Effector CD8-positive, alpha-beta T cell (primary cell): ENCODE data around the gene CSRP3.

Source experiments
- DNase-seq: peaks from one replicate; lab custom pipeline; 2025; lab: John Stamatoyannopoulos, UW

Gene CSRP3

GRCh38 chr11:19225581-19225980 is 23.8 kb upstream of the CSRP3 start:
- DNase-seq, result no peak

DNA sequence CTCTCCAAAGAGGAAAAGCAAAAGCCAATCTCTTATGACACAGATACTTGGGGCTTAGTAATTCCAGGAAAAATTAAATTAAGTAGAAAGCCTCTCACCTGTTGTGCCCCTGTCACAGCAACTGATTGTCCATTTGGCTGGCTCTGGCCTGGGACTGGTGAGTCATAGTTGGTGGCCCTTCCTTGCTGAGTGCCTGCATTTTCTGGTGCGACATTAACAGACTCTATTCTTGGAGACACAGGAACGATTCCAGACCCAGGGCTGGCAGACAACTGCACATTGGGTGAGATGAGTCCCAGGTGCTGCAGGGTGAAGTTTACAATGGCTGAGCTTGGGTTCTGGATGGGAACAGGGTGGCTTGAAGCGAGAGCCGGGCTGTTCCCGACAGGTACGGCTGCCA is 23.3 kb upstream of the CSRP3 start:
- DNase-seq, result no peak

DNA sequence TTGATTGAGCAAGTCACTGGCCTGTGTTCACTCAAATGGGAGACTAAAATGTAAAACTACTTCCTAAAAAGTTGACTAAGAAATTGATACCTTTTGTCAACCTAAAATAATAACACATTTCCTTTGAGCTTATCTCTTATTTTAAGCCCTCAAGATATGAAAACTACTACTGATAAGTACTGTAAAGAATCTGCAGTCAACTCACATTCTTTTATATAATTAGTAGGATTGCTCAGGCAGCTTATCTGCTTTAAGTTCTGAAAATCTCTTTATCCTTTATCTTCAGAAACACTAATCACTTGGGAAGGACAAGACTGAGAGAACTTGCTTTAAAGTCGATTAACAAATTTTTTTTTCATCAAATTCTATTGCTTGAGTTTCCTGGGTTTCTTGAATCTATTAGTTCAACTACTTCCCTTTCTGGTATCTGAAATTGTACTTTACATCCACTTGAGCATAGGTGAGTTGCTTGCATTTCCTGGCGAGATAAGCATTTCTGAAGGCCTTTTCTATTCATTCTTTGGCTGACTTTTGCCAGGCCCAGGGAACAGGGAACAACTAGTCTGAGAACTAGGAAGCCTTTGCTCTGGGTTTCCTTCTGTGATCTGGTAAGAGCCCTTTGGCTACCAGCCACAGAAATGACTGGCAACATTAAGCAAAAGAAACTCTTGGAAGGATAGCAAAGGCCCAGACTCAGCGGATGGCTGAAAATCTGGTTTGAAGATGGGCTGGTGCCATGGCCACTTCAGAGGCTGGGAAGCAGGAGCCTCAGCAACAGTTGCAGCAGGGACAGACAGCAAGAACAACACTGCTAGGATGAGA is 19.3 kb upstream of the CSRP3 start:
- DNase-seq, result no peak

- DNase-seq, result no peak
Measured at GRCh38 chr11:19218786-19219460, 17.1 kb upstream of the CSRP3 start.

GRCh38 chr11:19218216-19218615 is 16.4 kb upstream of the CSRP3 start:
- DNase-seq, result no peak

GRCh38 chr11:19216709-19217374 is 15.1 kb upstream of the CSRP3 start:
- DNase-seq, result no peak

- no peak for DNase-seq
Measured at GRCh38 chr11:19216021-19216420, 14.2 kb upstream of the CSRP3 start.

GRCh38 chr11:19209617-19210370 is 8.0 kb upstream of the CSRP3 start:
- DNase-seq, result no peak

DNA sequence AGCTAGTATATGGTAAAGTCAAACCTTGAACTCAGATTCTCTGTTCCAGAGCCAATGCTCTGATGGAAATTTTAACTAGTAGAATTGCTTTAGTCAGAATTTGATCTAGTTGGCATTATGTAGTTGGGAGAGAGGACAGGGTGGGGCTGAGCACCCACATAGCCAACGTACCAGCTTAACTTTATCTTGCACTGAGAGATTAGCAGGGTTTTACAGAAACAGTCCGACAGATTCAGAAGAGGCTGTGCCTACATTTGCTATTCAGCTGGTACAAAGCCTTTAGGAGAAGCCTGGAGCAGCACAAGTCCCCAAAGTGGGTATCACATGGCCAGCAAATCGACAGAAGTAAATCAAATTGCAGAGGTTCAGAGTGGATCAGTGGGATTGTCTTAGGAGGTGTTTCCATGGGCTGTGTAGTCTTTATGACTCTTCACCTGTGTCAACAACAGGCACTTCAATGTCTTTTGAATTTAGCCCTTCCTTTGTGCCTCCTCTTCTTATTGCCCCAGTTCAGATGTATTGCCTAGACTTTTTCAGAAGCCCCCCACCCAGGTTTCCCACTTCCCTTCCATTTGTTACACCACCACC is 7.3 kb upstream of the CSRP3 start:
- no peak for DNase-seq

DNA sequence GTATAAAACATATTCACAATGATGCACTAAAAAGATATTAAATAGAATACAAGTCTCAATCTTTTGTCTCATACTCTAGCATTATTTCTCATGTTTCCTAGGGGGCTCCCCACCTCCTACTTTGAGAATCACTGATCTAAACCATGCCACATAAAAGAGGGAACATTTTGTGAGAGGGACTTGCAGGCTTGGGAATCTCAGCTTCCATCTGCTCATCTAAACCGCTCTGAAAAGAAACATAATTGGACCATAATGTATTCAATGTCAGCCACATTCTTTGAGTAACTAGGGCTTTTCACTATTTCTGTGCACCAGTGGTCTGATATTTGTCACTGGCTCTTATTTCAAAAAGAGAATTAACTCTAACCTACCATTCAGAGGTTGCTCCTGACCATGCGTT is 6.4 kb upstream of the CSRP3 start:
- no peak for DNase-seq

DNA sequence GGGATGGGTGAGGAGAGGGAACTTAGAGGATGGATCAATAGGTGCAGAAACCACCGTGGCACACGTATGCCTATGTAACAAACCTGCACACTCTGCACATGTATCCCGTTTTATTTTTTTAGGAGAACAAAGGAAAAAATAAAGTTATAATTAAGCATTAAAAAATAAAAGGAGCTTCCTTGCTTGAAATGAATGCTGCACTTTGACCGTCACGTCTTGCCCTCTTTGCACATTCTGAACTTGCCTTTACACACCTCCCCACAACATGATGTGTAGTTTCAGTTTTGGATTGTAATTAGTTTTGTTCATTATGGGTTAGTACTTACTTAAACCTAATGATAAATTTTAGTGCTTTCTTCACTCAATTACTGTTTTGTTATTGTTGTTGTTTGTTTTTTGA is 3.1 kb upstream of the CSRP3 start:
- DNase-seq, result no peak

- DNase-seq, result no peak
Measured at GRCh38 chr11:19200410-19201201, 1.2 kb downstream of the CSRP3 start.

- DNase-seq, result no peak
Measured at GRCh38 chr11:19199771-19200170, 2.0 kb downstream of the CSRP3 start.

DNA sequence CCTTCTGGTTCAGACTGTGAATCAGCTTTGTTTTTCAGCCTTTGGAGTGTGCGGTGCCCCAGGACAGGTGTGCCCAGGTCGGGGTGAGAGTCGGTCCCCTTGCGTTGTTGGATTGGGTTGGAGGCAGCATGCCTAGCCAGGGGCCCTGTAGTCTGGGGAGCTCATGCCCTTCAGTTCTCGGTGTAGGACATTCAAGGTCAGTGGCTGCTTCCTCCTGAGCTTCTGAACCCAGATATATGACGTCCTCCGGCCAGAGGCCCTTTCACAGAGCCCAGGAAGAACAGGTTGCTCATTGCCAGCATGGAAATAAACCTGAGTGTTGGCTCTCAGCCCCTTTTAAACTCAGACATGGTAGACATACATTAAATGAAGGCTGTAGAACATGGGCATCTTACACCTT is 2.7 kb downstream of the CSRP3 start:
- DNase-seq, result no peak

DNA sequence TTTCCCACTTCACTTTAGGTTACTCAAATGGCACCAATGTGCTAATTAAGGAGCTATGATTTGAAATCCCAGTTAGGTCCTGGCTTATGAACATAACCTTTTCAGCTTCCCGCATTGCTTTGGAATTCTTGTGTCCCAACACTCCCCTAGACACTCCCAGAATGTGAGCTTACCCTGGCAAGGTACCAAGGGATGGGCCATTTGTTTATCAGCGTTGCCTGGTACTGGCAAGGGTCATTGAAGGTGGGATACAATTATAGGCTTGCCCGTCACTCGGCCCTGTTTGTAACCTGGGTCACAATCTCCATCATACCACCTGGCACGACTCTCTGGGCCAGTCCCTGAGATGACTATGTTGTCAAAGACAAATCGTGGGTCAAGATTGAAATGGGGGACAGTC is 5.4 kb downstream of the CSRP3 start:
- DNase-seq, result no peak

DNA sequence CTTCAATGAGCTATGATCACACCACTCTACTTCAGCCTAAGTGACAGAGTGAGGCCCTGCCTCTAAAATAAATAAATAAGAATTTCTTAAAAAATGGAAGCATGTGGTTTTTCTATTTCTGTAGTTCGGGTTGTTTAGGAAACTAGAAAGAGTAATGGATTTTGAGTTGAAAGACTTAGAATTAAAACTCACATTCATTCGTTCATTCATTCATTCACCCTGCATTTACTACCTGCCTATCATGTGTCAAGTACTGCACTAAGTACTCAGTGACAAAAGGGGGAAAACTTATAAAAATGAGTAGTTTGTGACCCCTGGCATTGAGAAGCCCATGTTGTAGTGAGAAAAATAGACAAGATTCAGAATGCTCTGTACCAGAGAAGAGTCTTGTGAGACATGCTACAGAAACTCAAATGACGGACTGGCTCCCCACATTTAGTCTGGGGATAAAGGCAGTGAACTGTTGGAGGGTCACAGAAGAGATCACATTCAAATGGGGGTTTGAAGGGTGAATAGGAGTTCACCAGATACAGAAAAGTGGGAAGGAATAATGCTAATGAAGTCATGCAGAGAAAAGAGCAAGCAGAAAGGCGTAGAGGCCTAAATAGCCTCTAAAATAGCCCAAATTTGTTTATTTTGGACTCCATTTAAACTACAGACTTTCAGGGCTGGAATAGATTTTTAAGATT is 7.0 kb downstream of the CSRP3 start:
- no peak for DNase-seq

DNA sequence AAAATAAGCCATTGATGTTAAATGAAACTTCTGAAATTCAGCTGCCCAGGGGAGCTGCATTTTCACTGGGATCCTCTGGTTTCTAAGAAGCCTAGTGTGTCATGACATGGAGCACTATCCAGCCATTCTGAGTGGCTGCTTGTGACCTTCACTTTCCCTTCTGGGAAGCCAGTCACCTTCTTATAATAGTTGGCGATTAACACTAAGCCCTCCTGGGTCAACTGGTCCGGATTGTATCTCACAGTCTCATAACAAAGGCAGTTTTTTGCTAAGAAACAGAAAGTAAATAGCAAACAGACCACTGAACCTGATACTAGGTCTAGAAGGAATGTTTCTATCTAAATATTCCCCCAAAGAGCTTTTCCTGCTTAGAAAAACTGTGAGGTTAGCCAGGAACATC is 7.9 kb downstream of the CSRP3 start:
- no peak for DNase-seq

- DNase-seq, result no peak
Measured at GRCh38 chr11:19191530-19192169, 10.1 kb downstream of the CSRP3 start.

DNA sequence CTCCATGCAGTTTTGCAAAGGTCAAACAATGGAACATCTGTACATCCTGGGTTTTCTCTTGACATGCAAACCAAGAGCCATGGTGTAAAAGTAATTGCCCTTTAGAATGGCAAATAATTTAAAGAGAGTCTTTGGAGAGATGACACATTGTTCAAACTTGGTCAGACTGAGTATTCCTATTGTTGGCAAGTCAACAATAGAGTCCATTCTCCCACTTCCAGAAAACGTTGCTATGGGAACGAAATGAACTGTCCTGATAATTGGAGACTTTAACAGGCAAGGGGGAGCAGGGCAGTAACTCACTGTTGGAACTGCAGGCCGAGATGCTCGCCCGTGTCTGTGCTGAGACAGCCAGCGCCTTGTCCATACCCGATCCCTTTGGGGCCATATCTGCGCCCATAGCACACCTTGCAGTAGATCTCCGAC is 13.9 kb downstream of the CSRP3 start:
- no peak for DNase-seq
